OCI-LY7 (cell line): ENCODE data around the gene SLC9A9. TPM values are rescaled to one million over a fixed set of nuclear protein-coding genes. Genes with fewer than 3 reads are reported as not detected.

Source experiments
- BruUV-seq: library from RNA; stranded (reverse); fragments of 400-500 nt; replicated peaks from 2 replicates; lab custom pipeline; 2021; lab: Mats Ljungman, UMichigan
- CTCF ChIA-PET: fragments of 300-600 bp; sonication (Branson Sonifier 250); formaldehyde crosslinking; loops from one replicate; lab custom pipeline; 2022; ENCODE audit warnings: antibody characterized with exemption; ENCODE audit not compliant: unreplicated experiment; lab: Charles Lee
- POLR2A ChIA-PET: fragments of 300-600 bp; sonication (Branson Sonifier 250); formaldehyde crosslinking; loops from one replicate; lab custom pipeline; 2022; ENCODE audit warnings: antibody characterized with exemption; lab: Charles Lee
- DNase-seq: peaks from one replicate; pipeline ENCODE4 v3.0.0-alpha.2; 2015; ENCODE audit warnings: low spot score
- H2AFZ ChIP-seq: fragments of 200-600 bp; sonication (generic), shearing (Covaris generic); 2 replicates; pipeline ENCODE4 v1.6.1; 2014; ENCODE audit warnings: mild to moderate bottlenecking, antibody characterized with exemption, low read length, moderate library complexity
- H3K27ac ChIP-seq: fragments of 200-600 bp; sonication (generic); 2 replicates; pipeline ENCODE4 v1.5.1; 2014; ENCODE audit warnings: mixed run types, low read depth, mild to moderate bottlenecking, moderate library complexity, low read length, inconsistent platforms; ENCODE audit not compliant: poor library complexity, severe bottlenecking
- H3K36me3 ChIP-seq: fragments of 200-600 bp; sonication (generic); 2 replicates; pipeline ENCODE4 v1.6.1; 2014; ENCODE audit warnings: mild to moderate bottlenecking, antibody characterized with exemption, low read length, moderate library complexity, mixed read lengths; ENCODE audit not compliant: insufficient read depth
- H3K4me1 ChIP-seq: fragments of 200-600 bp; sonication (generic); 2 replicates; pipeline ENCODE4 v1.5.1; 2014; ENCODE audit warnings: mild to moderate bottlenecking, low read length; ENCODE audit not compliant: insufficient read depth, poor library complexity, severe bottlenecking
- H3K4me2 ChIP-seq: fragments of 200-600 bp; sonication (generic); 2 replicates; pipeline ENCODE4 v1.6.1; 2014; ENCODE audit warnings: mild to moderate bottlenecking, low read length
- H3K4me3 ChIP-seq: fragments of 200-600 bp; sonication (generic); 2 replicates; pipeline ENCODE4 v1.5.1; 2014; ENCODE audit warnings: mild to moderate bottlenecking, low read depth, low read length; ENCODE audit not compliant: poor library complexity, severe bottlenecking
- H3K79me2 ChIP-seq: fragments of 200-600 bp; sonication (generic); 2 replicates; pipeline ENCODE4 v1.6.1; 2016; ENCODE audit warnings: low read depth, mild to moderate bottlenecking, low read length, moderate library complexity, mixed read lengths; ENCODE audit not compliant: insufficient read depth
- H3K9me2 ChIP-seq: fragments of 200-600 bp; sonication (generic); 2 replicates; pipeline ENCODE4 v1.6.1; 2016; ENCODE audit warnings: mild to moderate bottlenecking, low read length, mixed read lengths; ENCODE audit not compliant: insufficient read depth
- H3K9me3 ChIP-seq: fragments of 200-600 bp; sonication (generic); 2 replicates; pipeline ENCODE4 v1.6.1; 2014; ENCODE audit warnings: mild to moderate bottlenecking, mixed run types, low read length, mixed read lengths
- H4K20me1 ChIP-seq: fragments of 200-600 bp; sonication (generic); 2 replicates; pipeline ENCODE4 v1.6.1; 2014; ENCODE audit warnings: mild to moderate bottlenecking, antibody characterized with exemption, low read length, moderate library complexity, mixed read lengths; ENCODE audit not compliant: insufficient read depth
- CTCF ChIP-seq: fragments of 200-600 bp; sonication (generic); conservative IDR thresholded peaks from 2 replicates; pipeline ENCODE4 v1.5.1; 2014; ENCODE audit warnings: mild to moderate bottlenecking, antibody characterized with exemption, low read length, moderate library complexity, mixed read lengths
- EZH2phosphoT487 ChIP-seq: fragments of 200-600 bp; sonication (generic); IDR thresholded peaks from 2 replicates; pipeline ENCODE4 v1.6.1; 2018; ENCODE audit warnings: low read depth, borderline replicate concordance, mild to moderate bottlenecking, mixed run types, antibody characterized with exemption, low read length, moderate library complexity, mixed read lengths
- intact Hi-C: fragments of 100-400 bp; cut with micrococcal nuclease; formaldehyde crosslinking; loops from one replicate; pipeline ENCODE4 v1.10.0; 2022; ENCODE audit not compliant: unreplicated experiment
- total RNA-seq, 2 experiments: library from RNA; depleted of rRNA in 1 of 2; stranded (reverse); fragments of >200 nt in 1 of 2; shearing (Covaris generic) in 1 of 2; gene quantifications; 2 replicates each; pipeline ENCODE4 v1.2.3, GENCODE V29; 2014 to 2022

The SLC9A9 gene
- total RNA-seq, 2 experiments from 2014 or later, result 9.3 to 14.8 TPM

DNA sequence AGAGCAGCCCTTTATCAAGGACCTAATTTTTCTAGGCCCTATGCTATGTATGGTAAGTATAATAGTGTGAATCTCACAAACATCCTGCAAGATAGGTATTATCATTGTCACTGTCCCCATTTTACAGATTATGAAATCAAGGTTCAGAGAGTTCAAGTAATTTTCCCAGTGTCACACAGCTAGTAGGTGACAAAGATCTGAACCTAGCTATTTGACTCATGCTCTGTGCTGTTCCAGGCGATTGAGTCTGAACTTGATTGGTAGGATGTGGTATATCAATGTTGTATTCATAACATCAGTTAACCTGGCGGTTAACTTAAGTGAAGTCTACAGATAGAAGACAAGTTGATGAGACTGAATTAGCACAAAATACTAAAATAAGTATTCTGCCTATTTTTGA is 498.8 kb downstream of the SLC9A9 start:
- Histone ChIP-seq H3K79me2 (no peaks in the 10 kb centered on the region), H3K9me3 (no peaks in the 10 kb centered on the region), H4K20me1 (no peaks in the 10 kb centered on the region), H2AFZ (no peak overlapping the region), H3K4me2 (no peak overlapping the region), H3K36me3 (no peaks in the 10 kb centered on the region), H3K4me3 (no peak overlapping the region), H3K27ac (no peak overlapping the region), H3K9me2 (no peaks in the 10 kb centered on the region), H3K4me1 (no peaks in the 10 kb centered on the region)
- TF ChIP-seq EZH2phosphoT487 (no peak), CTCF (no peak)
- DNase-seq, result no peak
- BruUV-seq, result no TSS peak
- ChIA-PET CTCF (no interaction called here), POLR2A (interaction anchor here (1.0 kb wide), 1 partner anchor 14 kb away, joined by 4 read pairs; no protein-coding TSS in a partner anchor)
- intact Hi-C loops, result no loop called here

DNA sequence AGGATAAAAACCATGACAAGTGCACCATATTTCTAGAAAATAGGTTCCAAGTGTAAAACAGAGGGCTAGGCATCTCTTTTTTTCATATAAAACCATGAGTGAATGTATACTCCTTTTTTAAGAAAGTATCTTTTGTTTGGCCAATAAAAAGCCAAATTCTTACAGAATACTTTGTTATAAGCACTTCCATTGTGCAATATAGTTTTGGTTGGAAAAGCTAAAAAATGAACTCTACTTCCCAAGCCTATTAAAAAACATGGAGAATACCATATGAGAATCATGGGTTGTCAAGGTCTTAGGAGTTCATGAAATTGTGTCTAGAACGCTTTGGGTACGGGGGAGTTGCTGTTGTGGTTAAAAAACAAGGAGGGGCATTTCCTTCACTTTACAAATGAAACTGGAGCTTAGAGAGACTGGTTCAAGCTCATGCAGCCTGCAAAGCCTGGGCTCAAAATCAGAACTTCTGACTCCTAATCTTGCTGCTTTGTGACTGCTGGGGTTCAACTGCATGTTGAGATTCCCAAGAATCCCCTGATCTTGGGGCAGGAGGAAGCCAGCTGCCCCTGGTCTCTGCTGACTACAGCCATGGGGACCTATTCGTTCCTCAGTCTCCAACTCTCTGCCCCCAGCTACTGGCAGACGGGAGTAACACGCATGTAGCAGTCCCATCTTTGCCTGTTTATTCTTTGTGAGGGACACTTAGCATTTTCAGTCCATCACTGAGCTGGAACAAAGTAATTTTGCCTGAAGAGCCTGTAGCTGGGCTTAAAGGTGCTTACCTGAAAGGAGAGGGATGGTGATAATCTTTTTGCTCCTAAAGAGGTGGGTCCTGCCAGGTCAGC is 499.6 kb downstream of the SLC9A9 start:
- Histone ChIP-seq H2AFZ (no peak overlapping the region), H3K36me3 (no peaks in the 10 kb centered on the region), H3K9me2 (no peaks in the 10 kb centered on the region), H3K4me1 (no peaks in the 10 kb centered on the region), H3K4me2 (no peak overlapping the region), H3K9me3 (no peaks in the 10 kb centered on the region), H3K27ac (no peak overlapping the region), H4K20me1 (no peaks in the 10 kb centered on the region), H3K79me2 (no peaks in the 10 kb centered on the region), H3K4me3 (no peak overlapping the region)
- no TSS peak for BruUV-seq
- TF ChIP-seq CTCF (peak; percentile 32; the same call in 1 of the 2 replicates), EZH2phosphoT487 (no peak)
- intact Hi-C loops, result no loop called here
- DNase-seq, result peak; percentile 1
- POLR2A ChIA-PET, result interaction anchor here (0.6 to 1.2 kb wide), 4 partner anchors 13 to 76 kb away, joined by 3 to 8 read pairs (median 4); no protein-coding TSS in a partner anchor
- CTCF ChIA-PET, result no interaction called here
